ENCODE results near the gene PCDH10.

The PCDH10 gene

GRCh38 chr4:133148690-133149363 lies at the start of gene PCDH10:
PCDH10 (plus strand) TSS chr4:133149294; CDS start chr4:133150141, 847 bp downstream.
- no peaks in the 10 kb centered on the region for H3K36me3 ChIP-seq (ENCODE audit: low read depth)
- H3K4me3 ChIP-seq (ENCODE audit: severe bottlenecking): peak within 1 kb of the TSS; percentile 32
- no peaks in the 10 kb centered on the region for H3K9me3 ChIP-seq (ENCODE audit: severe bottlenecking)
- ATAC-seq (ENCODE audit: low read depth) (peak; percentile 77), DNase-seq (ENCODE audit: low spot score) (peak; percentile 89)
- no peaks in the 10 kb centered on the region for H3K4me1 ChIP-seq (ENCODE audit: insufficient read depth, poor library complexity, severe bottlenecking)
- H3K27ac ChIP-seq (ENCODE audit: poor library complexity, severe bottlenecking): no peak within 1 kb of the TSS
- H3K27me3 ChIP-seq (ENCODE audit: insufficient read depth, poor library complexity, severe bottlenecking): peaks cover 98% of the 10 kb centered on the region
- TF ChIP-seq, protein P1, sequence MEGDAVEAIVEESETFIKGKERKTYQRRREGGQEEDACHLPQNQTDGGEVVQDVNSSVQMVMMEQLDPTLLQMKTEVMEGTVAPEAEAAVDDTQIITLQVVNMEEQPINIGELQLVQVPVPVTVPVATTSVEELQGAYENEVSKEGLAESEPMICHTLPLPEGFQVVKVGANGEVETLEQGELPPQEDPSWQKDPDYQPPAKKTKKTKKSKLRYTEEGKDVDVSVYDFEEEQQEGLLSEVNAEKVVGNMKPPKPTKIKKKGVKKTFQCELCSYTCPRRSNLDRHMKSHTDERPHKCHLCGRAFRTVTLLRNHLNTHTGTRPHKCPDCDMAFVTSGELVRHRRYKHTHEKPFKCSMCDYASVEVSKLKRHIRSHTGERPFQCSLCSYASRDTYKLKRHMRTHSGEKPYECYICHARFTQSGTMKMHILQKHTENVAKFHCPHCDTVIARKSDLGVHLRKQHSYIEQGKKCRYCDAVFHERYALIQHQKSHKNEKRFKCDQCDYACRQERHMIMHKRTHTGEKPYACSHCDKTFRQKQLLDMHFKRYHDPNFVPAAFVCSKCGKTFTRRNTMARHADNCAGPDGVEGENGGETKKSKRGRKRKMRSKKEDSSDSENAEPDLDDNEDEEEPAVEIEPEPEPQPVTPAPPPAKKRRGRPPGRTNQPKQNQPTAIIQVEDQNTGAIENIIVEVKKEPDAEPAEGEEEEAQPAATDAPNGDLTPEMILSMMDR (IDR thresholded peaks at IDR 0.05; ENCODE audit: poor library complexity, severe bottlenecking): no peak

- no peaks in the 10 kb centered on the region for H3K4me1 ChIP-seq (ENCODE audit: insufficient read depth, poor library complexity, severe bottlenecking)
- no peaks in the 10 kb centered on the region for H3K27me3 ChIP-seq (ENCODE audit: insufficient read depth, poor library complexity, severe bottlenecking)
- no peak for DNase-seq (ENCODE audit: low spot score)
- no peaks in the 10 kb centered on the region for H3K36me3 ChIP-seq (ENCODE audit: low read depth)
- no peak overlapping the region for H3K27ac ChIP-seq (ENCODE audit: poor library complexity, severe bottlenecking)
- TF ChIP-seq, protein P1 (IDR thresholded peaks at IDR 0.05; ENCODE audit: poor library complexity, severe bottlenecking): no peak
- ATAC-seq (ENCODE audit: low read depth): no peak
- no peak overlapping the region for H3K4me3 ChIP-seq (ENCODE audit: severe bottlenecking)
- no peaks in the 10 kb centered on the region for H3K9me3 ChIP-seq (ENCODE audit: severe bottlenecking)
Measured at GRCh38 chr4:133102043-133102442, 47.1 kb upstream of the PCDH10 start.

- DNase-seq (ENCODE audit: low spot score) (no peak), ATAC-seq (ENCODE audit: low read depth) (no peak)
- TF ChIP-seq, protein P1 (IDR thresholded peaks at IDR 0.05; ENCODE audit: poor library complexity, severe bottlenecking): no peak
- Histone ChIP-seq H3K27me3 (ENCODE audit: insufficient read depth, poor library complexity, severe bottlenecking) (no peaks in the 10 kb centered on the region), H3K4me1 (ENCODE audit: insufficient read depth, poor library complexity, severe bottlenecking) (no peaks in the 10 kb centered on the region), H3K4me3 (ENCODE audit: severe bottlenecking) (no peak overlapping the region), H3K27ac (ENCODE audit: poor library complexity, severe bottlenecking) (no peak overlapping the region), H3K36me3 (ENCODE audit: low read depth) (no peaks in the 10 kb centered on the region), H3K9me3 (ENCODE audit: severe bottlenecking) (no peaks in the 10 kb centered on the region)
Measured at GRCh38 chr4:133102612-133103409, 46.3 kb upstream of the PCDH10 start.

DNA sequence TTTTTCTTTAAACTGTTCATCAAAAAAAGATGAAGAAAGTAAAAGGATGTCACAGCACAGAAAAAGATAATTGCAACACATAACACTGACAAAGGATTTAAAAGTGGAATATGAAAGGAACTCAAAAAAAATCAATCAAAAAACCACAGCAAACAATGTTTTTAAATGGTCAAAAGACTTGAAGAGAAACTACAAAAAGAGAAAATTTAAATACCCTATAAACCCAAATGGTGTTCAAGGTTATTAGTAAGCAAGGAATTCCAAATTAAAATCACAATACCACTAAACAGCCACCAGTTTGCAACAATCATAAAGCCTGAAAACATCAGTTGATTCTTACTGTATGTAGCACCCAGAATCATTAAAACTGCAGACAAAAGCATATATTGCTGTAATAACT lies 36.5 kb upstream of the PCDH10 start:
- Histone ChIP-seq H3K27me3 (ENCODE audit: insufficient read depth, poor library complexity, severe bottlenecking) (no peaks in the 10 kb centered on the region), H3K9me3 (ENCODE audit: severe bottlenecking) (no peaks in the 10 kb centered on the region), H3K4me1 (ENCODE audit: insufficient read depth, poor library complexity, severe bottlenecking) (no peaks in the 10 kb centered on the region), H3K4me3 (ENCODE audit: severe bottlenecking) (no peak overlapping the region), H3K36me3 (ENCODE audit: low read depth) (no peaks in the 10 kb centered on the region), H3K27ac (ENCODE audit: poor library complexity, severe bottlenecking) (no peak overlapping the region)
- ATAC-seq (ENCODE audit: low read depth): no peak
- no peak for DNase-seq (ENCODE audit: low spot score)
- TF ChIP-seq, protein P1 (IDR thresholded peaks at IDR 0.05; ENCODE audit: poor library complexity, severe bottlenecking): no peak

All from RWPE2 (cell line).